HG02610 (cell line): ENCODE measurements around the gene SELENOO.

Experiments
- ATAC-seq: cut with Tn5 transposase; IDR thresholded peaks from one replicate; pipeline ENCODE4 v1.9.1; 2021; ENCODE audit warnings: mild to moderate bottlenecking, moderate library complexity; ENCODE audit not compliant: unreplicated experiment

The SELENOO gene

GRCh38 chr22:50264946-50265669, 64.3 kb downstream of the SELENOO start:
- ATAC-seq = no peak

- ATAC-seq = no peak
These were observed 66.2 kb downstream of the SELENOO start for GRCh38 chr22:50266994-50267393.
